ENCODE measurements around the gene CNN1. TPM values are rescaled to one million over a fixed set of nuclear protein-coding genes. Genes with fewer than 3 reads are reported as not detected.

CNN1 gene
- total and polyA plus RNA-seq, 9 of the 15 experiments (the other 6 are each of a cell fraction or from before 2014, with no cell fraction given): 0.23 to 10.6 (median 5.2) TPM

- TF ChIP-seq E2F8 (IDR thresholded peaks at IDR 0.05; ENCODE audit: low read depth, partially characterized antibody): peak; percentile 58
- TF ChIP-seq ZZZ3 (IDR thresholded peaks at IDR 0.05): no peak
- 0 out of 4 replicates have a peak, but pooled peaks of 1 of the 2 experiments have one; percentile 37 for TF ChIP-seq TEAD1 (CRISPR knock-in tag; IDR thresholded peaks at IDR 0.05)
- peak; percentile 90; the same call in 1 of the 2 replicates for TF ChIP-seq HDGF (IDR thresholded peaks at IDR 0.05)
- TF ChIP-seq ASH1L (IDR thresholded peaks at IDR 0.05; ENCODE audit: borderline replicate concordance, low read depth, partially characterized antibody): no peak
- no peak for TF ChIP-seq ZFP91 (CRISPR knock-in tag; IDR thresholded peaks at IDR 0.05)
- TF ChIP-seq KAT8 (IDR thresholded peaks at IDR 0.05; ENCODE audit: low read depth): no peak
- no peak for TF ChIP-seq RUNX1 (IDR thresholded peaks at IDR 0.05; ENCODE audit: low read depth)
- peak in 1 of 2 experiments; percentile 71; a peak in 3 of 4 replicates for TF ChIP-seq MNT (conservative IDR thresholded peaks at IDR 0.05)
- TF ChIP-seq FIP1L1 (IDR thresholded peaks at IDR 0.05; ENCODE audit: low read depth, low read length, poor library complexity, severe bottlenecking): peak; percentile 74
- peak in 1 of 3 experiments; percentile 68; a peak in 2 of 6 replicates for TF ChIP-seq ZBTB11 (CRISPR knock-in tag; IDR thresholded peaks at IDR 0.05)
- TF ChIP-seq CHCHD3 (CRISPR knock-in tag; IDR thresholded peaks at IDR 0.05): no peak
- TF ChIP-seq CBFA2T2 (conservative IDR thresholded peaks at IDR 0.05): 0 out of 2 replicates have a peak, but pooled peaks have one; percentile 2
- TF ChIP-seq CSDE1 (IDR thresholded peaks at IDR 0.05): no peak
- TF ChIP-seq SP1 (CRISPR knock-in tag; IDR thresholded peaks at IDR 0.05): peak; percentile 99
- TF ChIP-seq ZNF766 (CRISPR knock-in tag; conservative IDR thresholded peaks at IDR 0.05): peak; percentile 53; the same call in 1 of the 2 replicates
- TF ChIP-seq DPF2 (IDR thresholded peaks at IDR 0.05): peak; percentile 73; the same call in 1 of the 2 replicates
Observed at GRCh38 chr19:11535792-11536595, 2.7 kb upstream of the CNN1 start (continued).
